ENCODE results near the gene ARL3. TPM values are rescaled to one million over a fixed set of nuclear protein-coding genes. Genes with fewer than 3 reads are reported as not detected.
A peak's percentile ranks its signal among the peaks of the same experiment; 100 is the strongest.

The ARL3 gene
- total RNA-seq, 1 experiment from 2014 or later = 13.3 TPM

DNA sequence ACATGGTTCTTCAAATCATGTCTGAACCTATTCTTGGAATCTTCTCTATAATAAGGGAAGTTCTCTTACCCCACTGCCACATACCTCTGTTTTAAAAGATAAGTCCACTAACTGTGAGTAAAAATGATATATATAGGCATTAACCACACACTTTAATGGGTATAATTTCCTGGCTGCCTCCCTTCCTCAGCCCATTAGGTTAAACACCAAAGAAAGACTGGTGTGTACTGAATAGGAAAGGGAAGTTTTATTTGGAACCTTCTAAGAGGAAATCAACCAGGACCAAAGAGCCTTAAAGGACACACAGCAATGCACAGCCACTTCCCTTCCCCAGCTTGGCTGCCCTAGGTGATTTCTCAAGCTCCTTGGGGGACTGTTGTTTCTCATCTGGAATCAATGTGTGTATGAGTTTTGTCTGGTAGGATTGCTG, 24.5 kb upstream of the ARL3 start:
- ChIA-PET POLR2A (no interaction called here), CTCF (no interaction called here), RAD21 (ENCODE audit: low non-redundant PET in 1 of 2, low total read pairs in 2 of 2, uncharacterized antibody in 2 of 2, unreplicated experiment in 2 of 2) (no interaction called here)
- BruUV-seq (replicated peaks) = TSS peak; percentile 21
- H3K27ac ChIP-seq (ENCODE audit: low read depth, low read length) = no peak overlapping the region
- no peak overlapping the region for H3K4me2 ChIP-seq (ENCODE audit: low read length)
- no peak for DNase-seq (ENCODE audit: low read depth, low spot score)
- H3K36me3 ChIP-seq (ENCODE audit: control insufficient read depth in 1 of 2, insufficient read depth in 2 of 2, low read length in 2 of 2) = no peaks in the 10 kb centered on the region; a peak in 2 of 4 replicates
- no peaks in the 10 kb centered on the region for H3K79me2 ChIP-seq (ENCODE audit: insufficient read depth, low read length)
- H3K9me2 ChIP-seq (ENCODE audit: insufficient read depth) = peaks cover 8% of the 10 kb centered on the region; the same call in 1 of the 2 replicates
- H3K9me3 ChIP-seq (ENCODE audit: control insufficient read depth in 1 of 2, insufficient read depth in 1 of 2, low read depth in 1 of 2, low read length in 2 of 2) = no peaks in the 10 kb centered on the region
- no peak overlapping the region for H2AFZ ChIP-seq (ENCODE audit: low read depth, low read length, poor library complexity, severe bottlenecking)
- H3K4me3 ChIP-seq (replicated peaks in 1 of 2; ENCODE audit: low read depth in 1 of 2, low read length in 2 of 2) = no peak overlapping the region
- H4K20me1 ChIP-seq (ENCODE audit: insufficient read depth) = no peaks in the 10 kb centered on the region
- peaks cover 0 to 12% of the 10 kb centered on the region in 2 experiments; a peak in 2 of 4 replicates for H3K4me1 ChIP-seq (ENCODE audit: control insufficient read depth in 1 of 2, insufficient read depth in 2 of 2, low read length in 2 of 2)
- no peaks in the 10 kb centered on the region for H3K27me3 ChIP-seq (ENCODE audit: insufficient read depth, low read length)
- H3K9ac ChIP-seq (ENCODE audit: low read length) = no peak overlapping the region
- no peak for TF ChIP-seq RAD21 (IDR thresholded peaks at IDR 0.05; ENCODE audit: low read depth)
- no peak for TF ChIP-seq EGR1 (IDR thresholded peaks at IDR 0.05; ENCODE audit: low read depth)
- TF ChIP-seq SRF (IDR thresholded peaks at IDR 0.05; ENCODE audit: low read depth) = no peak
- TF ChIP-seq SIN3A (IDR thresholded peaks at IDR 0.05; ENCODE audit: low read depth) = no peak
- TF ChIP-seq POLR2A (IDR thresholded peaks at IDR 0.05; ENCODE audit: borderline replicate concordance, extremely low read depth, insufficient read depth, insufficient read length) = no peak
- TF ChIP-seq, protein P1, sequence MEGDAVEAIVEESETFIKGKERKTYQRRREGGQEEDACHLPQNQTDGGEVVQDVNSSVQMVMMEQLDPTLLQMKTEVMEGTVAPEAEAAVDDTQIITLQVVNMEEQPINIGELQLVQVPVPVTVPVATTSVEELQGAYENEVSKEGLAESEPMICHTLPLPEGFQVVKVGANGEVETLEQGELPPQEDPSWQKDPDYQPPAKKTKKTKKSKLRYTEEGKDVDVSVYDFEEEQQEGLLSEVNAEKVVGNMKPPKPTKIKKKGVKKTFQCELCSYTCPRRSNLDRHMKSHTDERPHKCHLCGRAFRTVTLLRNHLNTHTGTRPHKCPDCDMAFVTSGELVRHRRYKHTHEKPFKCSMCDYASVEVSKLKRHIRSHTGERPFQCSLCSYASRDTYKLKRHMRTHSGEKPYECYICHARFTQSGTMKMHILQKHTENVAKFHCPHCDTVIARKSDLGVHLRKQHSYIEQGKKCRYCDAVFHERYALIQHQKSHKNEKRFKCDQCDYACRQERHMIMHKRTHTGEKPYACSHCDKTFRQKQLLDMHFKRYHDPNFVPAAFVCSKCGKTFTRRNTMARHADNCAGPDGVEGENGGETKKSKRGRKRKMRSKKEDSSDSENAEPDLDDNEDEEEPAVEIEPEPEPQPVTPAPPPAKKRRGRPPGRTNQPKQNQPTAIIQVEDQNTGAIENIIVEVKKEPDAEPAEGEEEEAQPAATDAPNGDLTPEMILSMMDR (IDR thresholded peaks at IDR 0.05 in 2 of 3, conservative IDR thresholded peaks at IDR 0.05 in 1 of 3; ENCODE audit: borderline replicate concordance in 1 of 3, insufficient read depth in 1 of 3, low read depth in 2 of 3, low read length in 2 of 3) = no peak
- TF ChIP-seq EZH2phosphoT487 (IDR thresholded peaks at IDR 0.05; ENCODE audit: borderline replicate concordance) = no peak
- no peak for TF ChIP-seq ZNF274 (IDR thresholded peaks at IDR 0.05; ENCODE audit: low read depth, low read length)
- TF ChIP-seq SP1 (IDR thresholded peaks at IDR 0.05; ENCODE audit: low read depth) = no peak
- no peak for TF ChIP-seq CBX3 (IDR thresholded peaks at IDR 0.05; ENCODE audit: low read depth)
- no peak for ATAC-seq
- intact Hi-C loops (cut with micrococcal nuclease) = loop anchor here (10.0 kb wide), 1 partner anchor 746 kb away; no protein-coding TSS in a partner anchor

Measured in HCT116 (cell line).